IMR-90 (cell line): ENCODE results near the gene ZNF525. TPM values are rescaled to one million over a fixed set of nuclear protein-coding genes. Genes with fewer than 3 reads are reported as not detected.

ENCODE experiments used
- ATAC-seq: fragments of 200-7000 bp; cut with Tn5 transposase; 2 replicates; pipeline ENCODE4 v1.9.1; 2020; ENCODE audit warnings: low read depth, mild to moderate bottlenecking, moderate library complexity
- BruUV-seq: library from RNA; stranded (reverse); fragments of 400-500 nt; replicated peaks from 2 replicates; lab custom pipeline; 2021; lab: Mats Ljungman, UMichigan
- CTCF ChIA-PET: fragments of 300-600 bp; formaldehyde crosslinking; extraction: SDS; loops from one replicate; lab custom pipeline; 2021; ENCODE audit warnings: antibody characterized with exemption; lab: Yijun Ruan, JAX
- POLR2A ChIA-PET: fragments of 300-600 bp; sonication (Branson Sonifier 250); formaldehyde crosslinking; loops from one replicate; lab custom pipeline; 2022; ENCODE audit warnings: antibody characterized with exemption; ENCODE audit not compliant: unreplicated experiment; lab: Charles Lee
- DNase-seq: peaks from one replicate; pipeline ENCODE4 v3.0.0; 2013
- H2AFZ ChIP-seq: replicated peaks from 2 replicates; pipeline ENCODE3; 2013; ENCODE audit warnings: low read length, mild to moderate bottlenecking; ENCODE audit not compliant: poor library complexity
- H2AK5ac ChIP-seq: 2 replicates; pipeline ENCODE4 v1.6.1; 2013; ENCODE audit warnings: low read depth, low read length, inconsistent platforms
- H2AK9ac ChIP-seq: replicated peaks from 2 replicates; pipeline ENCODE3; 2013; ENCODE audit warnings: mild to moderate bottlenecking, low read depth, low read length, moderate library complexity; ENCODE audit not compliant: poor library complexity
- H2BK120ac ChIP-seq: 2 replicates; pipeline ENCODE4 v1.6.1; 2013; ENCODE audit warnings: low read depth, low read length, inconsistent platforms
- H2BK15ac ChIP-seq: 3 replicates; pipeline ENCODE4 v1.6.1; 2013; ENCODE audit warnings: low read depth, low read length, inconsistent platforms
- H2BK20ac ChIP-seq: 2 replicates; pipeline ENCODE4 v1.6.1; 2013; ENCODE audit warnings: low read depth, mild to moderate bottlenecking, inconsistent platforms, low read length, moderate library complexity
- H2BK5ac ChIP-seq: 2 replicates; pipeline ENCODE4 v1.6.1; 2013; ENCODE audit warnings: mild to moderate bottlenecking, low read depth, low read length, inconsistent platforms; ENCODE audit not compliant: poor library complexity, severe bottlenecking
- H3K14ac ChIP-seq: replicated peaks from 2 replicates; pipeline ENCODE4 v1.6.1; 2013; ENCODE audit warnings: low read depth, low read length, inconsistent platforms
- H3K18ac ChIP-seq: 2 replicates; pipeline ENCODE4 v1.6.1; 2013; ENCODE audit warnings: low read depth, low read length, control low read depth
- H3K23ac ChIP-seq: 2 replicates; pipeline ENCODE4 v1.6.1; 2013; ENCODE audit warnings: low read depth, low read length, inconsistent platforms
- H3K27ac ChIP-seq: 2 replicates; pipeline ENCODE4 v1.5.1; 2013; ENCODE audit warnings: mild to moderate bottlenecking, control low read depth, low read length; ENCODE audit not compliant: insufficient read depth
- H3K27me3 ChIP-seq: 2 replicates; pipeline ENCODE4 v1.6.1; 2013; ENCODE audit warnings: low read length; ENCODE audit not compliant: control insufficient read depth, insufficient read depth
- H3K36me3 ChIP-seq: 2 replicates; pipeline ENCODE4 v1.6.1; 2013; ENCODE audit warnings: low read length, mixed read lengths; ENCODE audit not compliant: control insufficient read depth, insufficient read depth
- H3K4ac ChIP-seq: 2 replicates; pipeline ENCODE4 v1.6.1; 2013; ENCODE audit warnings: low read depth, low read length, inconsistent platforms
- H3K4me1 ChIP-seq: 2 replicates; pipeline ENCODE4 v1.6.1; 2013; ENCODE audit warnings: low read length, mixed read lengths; ENCODE audit not compliant: control insufficient read depth, insufficient read depth
- H3K4me2 ChIP-seq: 2 replicates; pipeline ENCODE4 v1.6.1; 2013; ENCODE audit warnings: low read depth, mild to moderate bottlenecking, control low read depth, low read length, moderate library complexity
- H3K4me3 ChIP-seq: 2 replicates; pipeline ENCODE4 v1.5.1; 2013; ENCODE audit warnings: low read depth, mild to moderate bottlenecking, control low read depth, low read length, moderate library complexity; ENCODE audit not compliant: insufficient read depth
- H3K56ac ChIP-seq: 2 replicates; pipeline ENCODE4 v1.6.1; 2013; ENCODE audit warnings: low read length, inconsistent platforms; ENCODE audit not compliant: insufficient read depth; ENCODE audit errors: extremely low read depth
- H3K79me1 ChIP-seq, 2 experiments: 2 replicates each; pipeline ENCODE4 v1.6.1; 2013; ENCODE audit warnings: low read length in 2 of 2, inconsistent platforms in 1 of 2, low read depth in 1 of 2
- H3K9ac ChIP-seq: 2 replicates; pipeline ENCODE4 v1.6.1; 2013; ENCODE audit warnings: low read depth, low read length, control low read depth
- H3K9me1 ChIP-seq: 2 replicates; pipeline ENCODE4 v1.6.1; 2013; ENCODE audit warnings: low read length, inconsistent platforms; ENCODE audit not compliant: insufficient read depth
- H3K9me3 ChIP-seq: 2 replicates; pipeline ENCODE4 v1.6.1; 2013; ENCODE audit warnings: low read length; ENCODE audit not compliant: control insufficient read depth, insufficient read depth
- H4K20me1 ChIP-seq: 2 replicates; pipeline ENCODE4 v1.6.1; 2013; ENCODE audit warnings: low read length, inconsistent platforms; ENCODE audit not compliant: insufficient read depth
- H4K5ac ChIP-seq: 2 replicates; pipeline ENCODE4 v1.6.1; 2013; ENCODE audit warnings: mild to moderate bottlenecking, low read depth, low read length, control low read depth
- H4K8ac ChIP-seq, 2 experiments: 2 replicates each; pipeline ENCODE4 v1.6.1; 2013; ENCODE audit warnings: low read depth in 2 of 2, low read length in 2 of 2, control low read depth in 1 of 2, inconsistent platforms in 1 of 2
- H4K91ac ChIP-seq: 2 replicates; pipeline ENCODE4 v1.6.1; 2013; ENCODE audit warnings: low read depth, low read length, inconsistent platforms; ENCODE audit not compliant: insufficient read depth
- CHD1 ChIP-seq: IDR thresholded peaks from 2 replicates; pipeline ENCODE4 v1.6.1; 2012; ENCODE audit warnings: low read depth, low read length, improper control_type of control experiment
- USF2 ChIP-seq: fragments of 150-350 bp; IDR thresholded peaks from 2 replicates; pipeline ENCODE4 v1.6.1; 2017; ENCODE audit warnings: mild to moderate bottlenecking, antibody characterized with exemption, low read length, low read depth
- WGBS, 2 experiments: methylation state at CpG; one replicate each; pipeline versions ENCODE4 v1.1.5 to v1.1.7; 2013; ENCODE audit warnings: missing lambda C conversion rate in 2 of 2; ENCODE audit not compliant: insufficient read length in 1 of 2; ENCODE audit errors: extremely low coverage in 2 of 2; 5-methylcytosine and 5-hydroxymethylcytosine counted together
- dilution Hi-C: fragments of 300-500 bp; cut with HindIII; formaldehyde crosslinking; loops from one replicate; pipeline ENCODE4 v1.14.3; 2018; ENCODE audit warnings: low sequenced_read_pairs; ENCODE audit not compliant: unreplicated experiment
- in situ Hi-C: fragments of 300-500 bp; cut with MboI; formaldehyde crosslinking; loops from 3 replicates; pipeline ENCODE4 v1.14.3; 2019; ENCODE audit warnings: low sequenced_read_pairs, inconsistent platforms, mixed read lengths
- intact Hi-C: fragments of 100-400 bp; cut with micrococcal nuclease; formaldehyde crosslinking; loops from 2 replicates; pipeline ENCODE4 v1.10.0; 2022
- polyA plus RNA-seq, 3 experiments: library from polyadenylated mRNA; depleted of rRNA; stranded (reverse); fragments of >200 nt; gene quantifications; 2 replicates each; pipeline ENCODE4 v1.2.3, GENCODE V29; 2012; ENCODE audit warnings: low replicate concordance in 1 of 3
- total RNA-seq: library from RNA; depleted of rRNA; stranded (reverse); fragments of >200 nt; gene quantifications from 2 replicates; pipeline ENCODE4 v1.2.3, GENCODE V29; 2012

ZNF525 gene
- total and polyA plus RNA-seq, 2 of the 4 experiments (the other 2 are of a cell fraction): 1.4 to 4.5 TPM

DNA sequence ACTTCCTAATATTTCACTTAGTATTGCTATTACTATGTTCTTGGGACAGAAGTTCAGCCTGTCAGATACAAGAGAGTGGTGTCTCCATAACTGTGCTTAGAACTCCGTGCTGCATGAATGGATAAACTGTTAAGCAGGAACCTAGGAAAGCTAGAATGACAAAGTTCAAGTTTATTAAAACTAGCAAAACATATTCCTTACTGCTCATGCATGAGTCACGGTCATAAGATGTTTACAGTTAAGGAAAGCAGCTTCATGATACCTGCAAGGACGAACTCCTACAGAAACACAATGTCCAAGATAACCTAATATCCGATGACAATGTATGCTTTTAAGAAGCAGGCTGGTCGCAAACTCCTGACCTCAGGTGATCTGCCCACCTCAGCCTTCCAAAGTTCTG, 23.4 kb downstream of the ZNF525 start:
- dilution Hi-C loops (no loop called here), intact Hi-C loops (no loop called here), in situ Hi-C loops (no loop called here)
- Histone ChIP-seq H4K8ac (no peak overlapping the region), H4K91ac (no peak overlapping the region), H3K9me1 (no peaks in the 10 kb centered on the region), H3K23ac (no peak overlapping the region), H2AK5ac (no peak overlapping the region), H4K20me1 (no peaks in the 10 kb centered on the region), H3K18ac (no peak overlapping the region), H2BK120ac (no peak overlapping the region), H2AK9ac (no peak overlapping the region), H3K4ac (no peak overlapping the region), H3K4me3 (no peak overlapping the region), H3K9ac (no peak overlapping the region), H2BK5ac (no peak overlapping the region), H2BK20ac (no peak overlapping the region), H3K4me1 (no peaks in the 10 kb centered on the region), H3K27me3 (no peaks in the 10 kb centered on the region), H2BK15ac (no peak overlapping the region), H2AFZ (no peak overlapping the region), H3K9me3 (peaks cover 11% of the 10 kb centered on the region), H3K4me2 (no peak overlapping the region), H3K79me1 (no peaks in the 10 kb centered on the region), H3K27ac (no peak overlapping the region), H4K5ac (no peak overlapping the region), H3K56ac (no peak overlapping the region), H3K14ac (no peak overlapping the region), H3K36me3 (0 out of 2 replicates have a peak, but pooled peaks cover 3% of the 10 kb centered on the region)
- DNase-seq (peak; percentile 44), ATAC-seq (peak; percentile 57)
- 88% methylated on average over 3 of the region's 5 CpGs; no CpG with 5 or more reads in 1 of the 2 experiments for WGBS, 2 experiments
- no TSS peak for BruUV-seq
- POLR2A ChIA-PET: no interaction called here
- no peak for TF ChIP-seq CHD1
- TF ChIP-seq USF2: no peak
- CTCF ChIA-PET: no interaction called here
